Kidney epithelial cell (primary cell): ENCODE measurements around the gene ODF2. TPM values are rescaled to one million over a fixed set of nuclear protein-coding genes. Genes with fewer than 3 reads are reported as not detected.

Experiments
- DNase-seq: peaks from one replicate; pipeline ENCODE4 v3.0.0-alpha.2; 2010; ENCODE audit warnings: low read depth
- H3K27me3 ChIP-seq: 2 replicates; pipeline ENCODE4 v1.6.0; 2011; ENCODE audit warnings: low read length; ENCODE audit not compliant: control insufficient read depth, insufficient read depth
- H3K36me3 ChIP-seq: 2 replicates; pipeline ENCODE4 v1.5.1; 2011; ENCODE audit warnings: low read length; ENCODE audit not compliant: control insufficient read depth, insufficient read depth
- H3K4me3 ChIP-seq: 2 replicates; pipeline ENCODE4 v1.5.1; 2011; ENCODE audit warnings: low read depth, mild to moderate bottlenecking, control low read depth, low read length
- CTCF ChIP-seq: IDR thresholded peaks from 2 replicates; pipeline ENCODE4 v1.5.1; 2011; ENCODE audit warnings: mild to moderate bottlenecking, moderate library complexity, low read length, control low read depth, inconsistent platforms; ENCODE audit not compliant: insufficient read depth, poor library complexity, severe bottlenecking
- total RNA-seq: library from RNA; depleted of rRNA; stranded (reverse); fragments of >200 nt; gene quantifications from 2 replicates; pipeline ENCODE4 v1.2.3, GENCODE V29; 2015

ODF2 gene
- total RNA-seq, 1 donor from 2014 or later = 24.9 TPM

DNA sequence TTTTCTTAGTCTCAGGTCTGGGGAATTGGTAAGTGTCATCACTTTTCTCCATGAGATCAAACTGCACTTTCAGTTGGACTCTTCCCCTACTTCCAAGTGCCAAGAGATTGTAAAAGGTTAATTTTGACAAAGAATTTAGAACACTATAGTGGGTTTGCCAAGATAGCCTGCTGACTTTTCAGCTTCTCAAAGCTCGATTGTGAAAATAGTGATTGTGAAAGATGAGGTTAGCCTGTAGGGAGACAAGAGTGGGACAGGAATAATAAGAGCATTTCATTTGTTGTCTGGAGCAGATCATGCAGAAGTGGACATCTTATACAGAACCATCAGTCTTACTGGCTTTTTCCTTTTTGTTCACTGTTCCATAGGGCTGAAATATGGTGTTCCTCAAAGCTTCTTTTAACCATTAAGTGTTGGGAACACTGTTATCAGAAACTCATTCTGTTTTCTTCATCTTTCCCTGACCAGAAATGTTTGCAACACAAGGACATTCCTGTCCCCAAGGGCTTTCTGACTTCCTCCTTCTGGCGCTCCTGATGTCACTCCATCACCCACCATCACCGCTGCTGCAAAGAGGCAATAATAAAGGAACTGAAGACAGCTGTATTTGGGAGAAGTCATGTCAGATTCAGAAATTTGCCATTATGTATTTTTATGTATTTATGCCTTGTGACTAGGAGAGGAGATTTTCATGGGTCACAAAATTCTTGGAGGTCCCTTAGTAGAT lies 85.0 kb downstream of the ODF2 start:
- DNase-seq = no peak
- no peak overlapping the region for H3K4me3 ChIP-seq
- H3K36me3 ChIP-seq = no peaks in the 10 kb centered on the region
- TF ChIP-seq CTCF = no peak
- H3K27me3 ChIP-seq = no peaks in the 10 kb centered on the region

DNA sequence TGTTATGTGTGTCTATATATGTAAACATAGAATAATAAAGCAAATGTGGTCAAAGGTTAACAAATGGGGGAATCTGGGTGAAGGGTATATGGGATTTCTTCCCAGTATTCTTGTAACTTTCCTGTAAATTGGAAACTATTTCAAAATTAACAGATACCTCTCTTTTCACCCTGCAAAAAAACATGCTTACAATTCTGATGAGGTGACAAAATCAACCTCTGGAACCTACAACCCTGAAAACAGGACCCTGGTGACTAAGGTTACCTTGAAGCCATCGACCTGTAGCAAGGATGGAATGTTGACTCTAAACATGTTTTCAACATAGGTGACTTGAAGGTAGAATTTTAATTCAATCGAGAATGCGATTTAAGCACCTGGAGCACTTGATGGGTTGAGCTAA lies 90.7 kb downstream of the ODF2 start:
- DNase-seq = no peak
- Histone ChIP-seq H3K4me3 (no peak overlapping the region), H3K36me3 (no peaks in the 10 kb centered on the region), H3K27me3 (no peaks in the 10 kb centered on the region)
- no peak for TF ChIP-seq CTCF

- no peak for TF ChIP-seq CTCF
- Histone ChIP-seq H3K4me3 (no peak overlapping the region), H3K36me3 (no peaks in the 10 kb centered on the region), H3K27me3 (no peaks in the 10 kb centered on the region)
- DNase-seq = no peak
Observed at GRCh38 chr9:128548876-128549275, 93.1 kb downstream of the ODF2 start.

DNA sequence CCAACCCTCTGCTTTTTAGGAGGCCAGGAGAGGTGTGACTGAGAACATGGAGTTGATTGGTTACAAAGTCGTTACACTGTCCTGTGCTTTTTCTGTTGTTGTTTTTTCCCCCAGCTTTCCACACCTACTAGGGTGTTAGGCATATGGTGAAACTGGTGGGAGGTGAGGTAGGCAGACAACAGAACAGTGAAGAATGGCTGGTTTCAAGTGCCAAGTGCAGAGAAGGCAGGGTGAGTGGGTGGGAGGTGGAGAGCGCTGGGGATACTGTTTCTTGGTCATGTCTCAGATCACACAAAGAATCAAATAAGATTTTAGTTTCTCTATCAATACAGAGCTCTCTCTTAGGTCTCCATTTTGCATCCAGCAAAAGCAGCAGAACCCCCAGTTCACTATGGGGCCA lies 94.4 kb downstream of the ODF2 start:
- H3K36me3 ChIP-seq = no peaks in the 10 kb centered on the region
- TF ChIP-seq CTCF = no peak
- no peak overlapping the region for H3K4me3 ChIP-seq
- no peaks in the 10 kb centered on the region for H3K27me3 ChIP-seq
- DNase-seq = no peak

Other genes with a start within 250 kb of the ODF2 start
- gene GOLGA2, start 180.0 kb upstream of the ODF2 start, total RNA-seq = 69.9 and 75.8 TPM in 2 replicates
- 37.4 and 45.5 TPM in 2 replicates for gene SWI5, start 179.7 kb upstream of the ODF2 start, total RNA-seq
- gene TRUB2, start 133.6 kb upstream of the ODF2 start, total RNA-seq = 12.7 and 24.4 TPM in 2 replicates
- gene COQ4, start 133.2 kb upstream of the ODF2 start, total RNA-seq = 46.3 and 59.8 TPM in 2 replicates
- gene SLC27A4, start 115.5 kb upstream of the ODF2 start, total RNA-seq = 39.4 and 40.3 TPM in 2 replicates
- gene URM1, start 84.6 kb upstream of the ODF2 start, total RNA-seq = 47.3 and 49.9 TPM in 2 replicates
- gene CERCAM, start 35.1 kb upstream of the ODF2 start, total RNA-seq = 105 and 114 TPM in 2 replicates
- gene GLE1, start 48.7 kb downstream of the ODF2 start, total RNA-seq = 30.3 and 31.7 TPM in 2 replicates
- gene SPTAN1, start 96.6 kb downstream of the ODF2 start, total RNA-seq = 213 and 279 TPM in 2 replicates
- gene DYNC2I2, start 200.8 kb downstream of the ODF2 start, total RNA-seq = 56.1 and 72.5 TPM in 2 replicates
- 404 and 663 TPM in 2 replicates for gene SET, start 233.2 kb downstream of the ODF2 start, total RNA-seq
- 4.6 and 9.5 TPM in 2 replicates for gene PKN3, start 246.5 kb downstream of the ODF2 start, total RNA-seq